ENCODE measurements around the gene CHD9NB. TPM values are rescaled to one million over a fixed set of nuclear protein-coding genes. Genes with fewer than 3 reads are reported as not detected.

The CHD9NB gene
- polyA plus RNA-seq, 1 donor: 0.85 TPM

DNA sequence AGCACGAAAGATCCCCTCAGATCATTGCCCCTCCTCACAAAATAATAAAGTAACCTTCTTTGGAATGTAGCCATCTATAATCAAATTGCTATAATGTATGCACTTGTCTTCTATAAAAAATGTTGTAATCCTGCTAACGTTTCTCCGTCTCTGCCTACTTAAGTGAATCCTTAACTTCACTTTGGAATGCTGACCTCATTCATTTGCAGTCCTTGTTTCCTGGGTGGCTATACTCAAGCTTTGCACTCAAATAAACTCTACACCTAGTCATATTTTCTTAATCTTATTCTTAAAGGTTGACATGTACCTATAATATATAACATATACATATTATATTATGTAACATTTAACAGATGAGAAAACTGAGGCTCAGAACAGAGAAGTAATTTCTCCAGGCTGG lies 22.7 kb downstream of the CHD9NB start:
- Histone ChIP-seq H3K9me3 (ENCODE audit: control insufficient read depth, low read depth, low read length) (no peaks in the 10 kb centered on the region), H3K27ac (ENCODE audit: low read length) (no peak overlapping the region), H3K4me1 (ENCODE audit: control insufficient read depth, insufficient read depth, low read length) (no peaks in the 10 kb centered on the region), H3K27me3 (ENCODE audit: control insufficient read depth, insufficient read depth, low read length) (no peaks in the 10 kb centered on the region), H3K36me3 (ENCODE audit: control insufficient read depth, insufficient read depth, low read length) (no peaks in the 10 kb centered on the region), H3K4me3 (ENCODE audit: low read length) (no peak overlapping the region)
- WGBS (ENCODE audit: insufficient coverage, low lambda C conversion rate): no CpG with 5 or more reads among the region's 3 CpGs
- DNase-seq: no peak

DNA sequence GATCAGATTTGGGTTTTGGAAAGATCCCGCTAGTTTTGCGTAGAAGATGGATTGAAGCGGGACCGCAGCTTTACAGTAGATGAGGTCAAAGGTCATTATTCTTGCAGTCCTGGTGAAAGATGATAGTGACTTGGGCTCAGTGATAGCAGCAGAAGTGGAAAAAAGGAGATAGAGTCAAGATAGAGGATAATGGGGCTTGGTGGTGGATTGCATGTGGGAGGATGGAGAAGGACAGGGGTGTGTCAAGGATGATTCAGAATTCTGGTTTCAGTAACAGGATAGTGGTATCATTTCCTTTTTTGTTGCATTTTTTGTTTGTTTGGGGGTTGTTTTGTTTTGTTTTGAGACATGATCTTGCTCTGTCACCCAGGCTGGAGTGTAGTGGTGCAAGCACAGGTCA lies 28.7 kb downstream of the CHD9NB start:
- Histone ChIP-seq H3K27ac (ENCODE audit: low read length) (no peak overlapping the region), H3K4me3 (ENCODE audit: low read length) (no peak overlapping the region), H3K27me3 (ENCODE audit: control insufficient read depth, insufficient read depth, low read length) (no peaks in the 10 kb centered on the region), H3K36me3 (ENCODE audit: control insufficient read depth, insufficient read depth, low read length) (no peaks in the 10 kb centered on the region), H3K9me3 (ENCODE audit: control insufficient read depth, low read depth, low read length) (no peaks in the 10 kb centered on the region), H3K4me1 (ENCODE audit: control insufficient read depth, insufficient read depth, low read length) (no peaks in the 10 kb centered on the region)
- no peak for DNase-seq
- no CpG with 5 or more reads among the region's 4 CpGs for WGBS (ENCODE audit: insufficient coverage, low lambda C conversion rate)

DNA sequence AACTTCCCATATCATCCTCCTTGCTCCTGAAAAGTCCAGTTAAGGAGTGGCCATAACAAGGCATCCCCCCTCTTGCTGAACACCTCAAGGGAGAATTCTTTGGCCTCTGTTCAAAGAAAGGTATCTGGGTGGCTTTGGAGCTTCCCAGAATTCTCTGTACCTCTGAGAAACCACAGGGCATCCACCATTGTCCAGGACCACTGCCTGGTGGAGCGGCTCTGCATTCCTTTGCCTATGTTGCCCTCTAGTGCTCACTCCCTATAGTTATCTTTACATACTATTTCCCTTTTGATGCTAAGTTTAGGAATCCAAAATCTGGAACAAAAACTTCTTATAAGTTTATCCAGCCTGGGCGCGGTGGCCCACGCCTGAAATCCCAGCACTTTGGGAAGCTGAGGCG lies 30.3 kb downstream of the CHD9NB start:
- no CpG with 5 or more reads among the region's 5 CpGs for WGBS (ENCODE audit: insufficient coverage, low lambda C conversion rate)
- H3K4me3 ChIP-seq (ENCODE audit: low read length): no peak overlapping the region
- H3K27me3 ChIP-seq (ENCODE audit: control insufficient read depth, insufficient read depth, low read length): no peaks in the 10 kb centered on the region

GRCh38 chr16:53018834-53019416 lies 33.8 kb downstream of the CHD9NB start:
- no peaks in the 10 kb centered on the region for H3K9me3 ChIP-seq (ENCODE audit: control insufficient read depth, low read depth, low read length)
- no peak for DNase-seq
- no peak overlapping the region for H3K27ac ChIP-seq (ENCODE audit: low read length)
- H3K4me3 ChIP-seq (ENCODE audit: low read length): no peak overlapping the region
- H3K27me3 ChIP-seq (ENCODE audit: control insufficient read depth, insufficient read depth, low read length): no peaks in the 10 kb centered on the region
- H3K4me1 ChIP-seq (ENCODE audit: control insufficient read depth, insufficient read depth, low read length): no peaks in the 10 kb centered on the region
- 100% methylated on average over 1 of the region's 2 CpGs for WGBS (ENCODE audit: insufficient coverage, low lambda C conversion rate)
- H3K36me3 ChIP-seq (ENCODE audit: control insufficient read depth, insufficient read depth, low read length): no peaks in the 10 kb centered on the region

More for the DNA sequence above, 30.3 kb downstream of the CHD9NB start:
- Histone ChIP-seq H3K27ac (ENCODE audit: low read length) (no peak overlapping the region), H3K9me3 (ENCODE audit: control insufficient read depth, low read depth, low read length) (no peaks in the 10 kb centered on the region), H3K36me3 (ENCODE audit: control insufficient read depth, insufficient read depth, low read length) (no peaks in the 10 kb centered on the region), H3K4me1 (ENCODE audit: control insufficient read depth, insufficient read depth, low read length) (no peaks in the 10 kb centered on the region)
- DNase-seq: peak in 1 of 2 donors; percentile 29

DNA sequence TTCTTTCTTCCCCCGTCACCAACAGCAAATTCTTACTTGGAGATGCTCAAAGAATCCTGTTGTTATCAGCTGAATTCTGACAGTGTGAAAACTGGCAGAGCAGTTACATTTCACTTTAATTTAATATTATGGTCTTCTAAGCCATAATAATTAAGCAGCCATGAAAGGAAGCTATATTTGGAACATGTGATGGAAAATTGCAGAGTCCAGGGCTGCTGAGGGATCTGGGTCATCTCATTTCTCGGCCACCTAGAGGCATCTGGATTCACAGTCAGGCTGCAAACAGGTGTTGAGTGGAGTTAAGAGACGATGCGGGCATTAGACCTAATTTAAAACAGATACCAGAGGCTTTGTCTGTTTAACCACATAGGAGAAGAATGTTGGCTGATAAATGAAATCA lies 38.4 kb downstream of the CHD9NB start:
- Histone ChIP-seq H3K4me3 (ENCODE audit: low read length) (no peak overlapping the region), H3K4me1 (ENCODE audit: control insufficient read depth, insufficient read depth, low read length) (no peaks in the 10 kb centered on the region), H3K9me3 (ENCODE audit: control insufficient read depth, low read depth, low read length) (no peaks in the 10 kb centered on the region), H3K36me3 (ENCODE audit: control insufficient read depth, insufficient read depth, low read length) (no peaks in the 10 kb centered on the region), H3K27me3 (ENCODE audit: control insufficient read depth, insufficient read depth, low read length) (no peaks in the 10 kb centered on the region), H3K27ac (ENCODE audit: low read length) (no peak overlapping the region)
- no peak for DNase-seq
- no CpG with 5 or more reads among the region's 4 CpGs for WGBS (ENCODE audit: insufficient coverage, low lambda C conversion rate)

DNA sequence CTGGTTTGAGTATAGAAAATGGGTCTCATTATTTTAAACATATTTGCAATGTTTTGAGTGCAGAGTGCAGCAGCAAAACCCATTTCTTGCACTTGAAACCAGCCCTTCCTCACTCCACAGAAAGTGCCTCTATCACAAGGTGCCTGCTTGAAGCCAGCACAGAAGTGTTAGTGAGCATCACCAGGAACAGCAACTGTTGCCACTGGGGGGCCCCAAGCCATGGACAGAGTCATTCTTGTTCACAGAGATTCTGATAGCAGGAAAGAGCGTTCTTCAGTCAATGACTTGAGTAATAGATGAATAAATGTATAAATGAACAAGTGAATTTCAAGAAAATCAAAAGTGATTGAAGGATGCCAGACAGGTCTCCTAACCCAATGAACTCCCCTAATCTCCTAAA lies 45.6 kb downstream of the CHD9NB start:
- Histone ChIP-seq H3K9me3 (ENCODE audit: control insufficient read depth, low read depth, low read length) (no peaks in the 10 kb centered on the region), H3K27me3 (ENCODE audit: control insufficient read depth, insufficient read depth, low read length) (peaks cover 2% of the 10 kb centered on the region), H3K27ac (ENCODE audit: low read length) (no peak overlapping the region), H3K4me3 (ENCODE audit: low read length) (no peak overlapping the region), H3K36me3 (ENCODE audit: control insufficient read depth, insufficient read depth, low read length) (no peaks in the 10 kb centered on the region), H3K4me1 (ENCODE audit: control insufficient read depth, insufficient read depth, low read length) (no peaks in the 10 kb centered on the region)
- WGBS (ENCODE audit: insufficient coverage, low lambda C conversion rate): 60% methylated on average over 1 of the region's 1 CpG
- DNase-seq: no peak

- no peaks in the 10 kb centered on the region for H3K27me3 ChIP-seq (ENCODE audit: control insufficient read depth, insufficient read depth, low read length)
- no peaks in the 10 kb centered on the region for H3K36me3 ChIP-seq (ENCODE audit: control insufficient read depth, insufficient read depth, low read length)
- no peak overlapping the region for H3K4me3 ChIP-seq (ENCODE audit: low read length)
- no peak for DNase-seq
- H3K9me3 ChIP-seq (ENCODE audit: control insufficient read depth, low read depth, low read length): no peaks in the 10 kb centered on the region
- no peak overlapping the region for H3K27ac ChIP-seq (ENCODE audit: low read length)
- no peaks in the 10 kb centered on the region for H3K4me1 ChIP-seq (ENCODE audit: control insufficient read depth, insufficient read depth, low read length)
- no CpG with 5 or more reads among the region's 1 CpG for WGBS (ENCODE audit: insufficient coverage, low lambda C conversion rate)
Observed at GRCh38 chr16:52997922-52998321, 54.8 kb downstream of the CHD9NB start.

DNA sequence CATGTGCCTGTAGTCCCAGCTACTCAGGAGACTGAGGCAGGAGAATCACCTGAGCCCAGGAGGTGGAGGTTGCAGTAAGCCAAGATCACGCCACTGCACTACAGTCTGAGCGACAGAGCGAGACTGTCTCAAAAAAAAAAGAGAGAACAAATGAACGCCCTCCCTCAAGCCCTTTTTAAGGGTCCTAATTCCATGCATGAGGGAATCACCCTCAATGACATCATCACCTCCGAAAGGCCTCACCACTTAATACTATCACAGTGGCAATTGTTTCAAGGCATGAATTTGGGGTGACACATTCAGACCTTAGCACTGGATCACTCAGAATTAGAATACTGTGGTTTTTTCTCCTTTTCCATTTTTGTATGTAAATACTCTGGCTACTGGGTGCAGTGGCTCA lies 57.8 kb downstream of the CHD9NB start:
- Histone ChIP-seq H3K36me3 (ENCODE audit: control insufficient read depth, insufficient read depth, low read length) (no peaks in the 10 kb centered on the region), H3K4me1 (ENCODE audit: control insufficient read depth, insufficient read depth, low read length) (no peaks in the 10 kb centered on the region), H3K9me3 (ENCODE audit: control insufficient read depth, low read depth, low read length) (no peaks in the 10 kb centered on the region), H3K4me3 (ENCODE audit: low read length) (no peak overlapping the region), H3K27me3 (ENCODE audit: control insufficient read depth, insufficient read depth, low read length) (no peaks in the 10 kb centered on the region), H3K27ac (ENCODE audit: low read length) (no peak overlapping the region)
- WGBS (ENCODE audit: insufficient coverage, low lambda C conversion rate): 100% methylated on average over 1 of the region's 5 CpGs
- no peak for DNase-seq

- no peak overlapping the region for H3K4me3 ChIP-seq (ENCODE audit: low read length)
- no peaks in the 10 kb centered on the region for H3K9me3 ChIP-seq (ENCODE audit: control insufficient read depth, low read depth, low read length)
- H3K4me1 ChIP-seq (ENCODE audit: control insufficient read depth, insufficient read depth, low read length): no peaks in the 10 kb centered on the region
- WGBS (ENCODE audit: insufficient coverage, low lambda C conversion rate): 100% methylated on average over 1 of the region's 3 CpGs
- no peak for DNase-seq
- H3K27me3 ChIP-seq (ENCODE audit: control insufficient read depth, insufficient read depth, low read length): no peaks in the 10 kb centered on the region
- H3K27ac ChIP-seq (ENCODE audit: low read length): no peak overlapping the region
- H3K36me3 ChIP-seq (ENCODE audit: control insufficient read depth, insufficient read depth, low read length): no peaks in the 10 kb centered on the region
Observed at GRCh38 chr16:52993179-52993578, 59.5 kb downstream of the CHD9NB start.

- H3K9me3 ChIP-seq (ENCODE audit: control insufficient read depth, low read depth, low read length): no peaks in the 10 kb centered on the region
- no peaks in the 10 kb centered on the region for H3K36me3 ChIP-seq (ENCODE audit: control insufficient read depth, insufficient read depth, low read length)
- no peak overlapping the region for H3K4me3 ChIP-seq (ENCODE audit: low read length)
- H3K4me1 ChIP-seq (ENCODE audit: control insufficient read depth, insufficient read depth, low read length): no peaks in the 10 kb centered on the region
- no peak overlapping the region for H3K27ac ChIP-seq (ENCODE audit: low read length)
- WGBS (ENCODE audit: insufficient coverage, low lambda C conversion rate): 100% methylated on average over 1 of the region's 1 CpG
- no peaks in the 10 kb centered on the region for H3K27me3 ChIP-seq (ENCODE audit: control insufficient read depth, insufficient read depth, low read length)
- no peak for DNase-seq
Observed at GRCh38 chr16:52991572-52991971, 61.1 kb downstream of the CHD9NB start.
